K562 (cell line): ENCODE data around the gene PRKAR2B. TPM values are rescaled to one million over a fixed set of nuclear protein-coding genes. Genes with fewer than 3 reads are reported as not detected.
A peak's percentile ranks its signal among the peaks of the same experiment; 100 is the strongest.

Experiments used
- ATF3 ChIP-seq, 2 experiments: fragments of 450-650 bp in 1 of 2; sonication (generic) in 1 of 2; formaldehyde crosslinking in 1 of 2; IDR thresholded peaks in 1 of 2; conservative IDR thresholded peaks in 1 of 2; 2 replicates each; pipeline versions ENCODE4 v1.6.1 to v1.8.1; 2016 to 2023; ENCODE audit warnings: mild to moderate bottlenecking in 2 of 2, moderate library complexity in 2 of 2, inconsistent platforms in 1 of 2, missing genetic modification reagents in 1 of 2
- C11orf30 ChIP-seq: fragments of 450-650 bp; IDR thresholded peaks from 2 replicates; pipeline ENCODE4 v1.6.1; 2016; ENCODE audit warnings: low read depth, mild to moderate bottlenecking
- CAMTA2 ChIP-seq: fragments of 250-450 bp; sonication (Bioruptor Pico); conservative IDR thresholded peaks from 2 replicates; pipeline ENCODE4 v1.5.1; 2022
- CBFB ChIP-seq: sonication (generic); formaldehyde crosslinking; IDR thresholded peaks from 2 replicates; pipeline ENCODE4 v1.4.0; 2020; ENCODE audit warnings: mild to moderate bottlenecking, missing genetic modification reagents
- CTCF ChIP-seq, 3 experiments: IDR thresholded peaks in 2 of 3; conservative IDR thresholded peaks in 1 of 3; 2 replicates each; pipeline ENCODE4 v1.5.1; 2011 to 2012; ENCODE audit warnings: low read length in 3 of 3, mild to moderate bottlenecking in 3 of 3, control low read depth in 2 of 3, improper control_type of control experiment in 1 of 3, inconsistent platforms in 1 of 3, low read depth in 1 of 3, mixed read lengths in 1 of 3, moderate library complexity in 1 of 3; ENCODE audit not compliant: insufficient read depth in 2 of 3
- DEAF1 ChIP-seq: fragments of 450-650 bp; formaldehyde crosslinking; IDR thresholded peaks from 2 replicates; pipeline ENCODE4 v1.4.0; 2020; ENCODE audit warnings: mild to moderate bottlenecking, moderate library complexity
- ESRRA ChIP-seq: fragments of 450-650 bp; IDR thresholded peaks from 2 replicates; pipeline ENCODE4 v1.6.1; 2014; ENCODE audit warnings: low read depth, mild to moderate bottlenecking, moderate library complexity, borderline replicate concordance
- ETS1 ChIP-seq: conservative IDR thresholded peaks from 2 replicates; pipeline ENCODE4 v1.6.1; 2011; ENCODE audit warnings: low read depth, mild to moderate bottlenecking, low read length; ENCODE audit not compliant: control insufficient read depth
- GABPB1 ChIP-seq: sonication (generic); formaldehyde crosslinking; IDR thresholded peaks from 2 replicates; pipeline ENCODE4 v1.8.0; 2022; ENCODE audit warnings: mild to moderate bottlenecking, missing genetic modification reagents
- HSF4 ChIP-seq: fragments of 250-450 bp; sonication (Bioruptor Pico); IDR thresholded peaks from 2 replicates; pipeline ENCODE4 v2.1.2; 2022; ENCODE audit warnings: mild to moderate bottlenecking, moderate library complexity, borderline replicate concordance
- L3MBTL2 ChIP-seq: fragments of 450-650 bp; IDR thresholded peaks from 2 replicates; pipeline ENCODE4 v1.6.1; 2016; ENCODE audit warnings: mild to moderate bottlenecking, moderate library complexity
- NCOR1 ChIP-seq: fragments of 450-650 bp; IDR thresholded peaks from 2 replicates; pipeline ENCODE4 v1.6.1; 2016; ENCODE audit warnings: mild to moderate bottlenecking, moderate library complexity
- NFRKB ChIP-seq: fragments of 450-650 bp; IDR thresholded peaks from 2 replicates; pipeline ENCODE4 v1.6.1; 2016; ENCODE audit warnings: low read depth
- NUFIP1 ChIP-seq: fragments of 450-650 bp; IDR thresholded peaks from 2 replicates; pipeline ENCODE4 v1.6.1; 2018; ENCODE audit not compliant: partially characterized antibody
- SMARCE1 ChIP-seq: fragments of 450-650 bp; IDR thresholded peaks from 2 replicates; pipeline ENCODE4 v1.7.1; 2016; ENCODE audit warnings: mild to moderate bottlenecking
- SNRNP70 ChIP-seq: fragments of 200-400 bp; formaldehyde crosslinking; optimal IDR thresholded peaks from 2 replicates; pipeline ENCODE3; 2017; ENCODE audit warnings: low read depth, low read length
- STAT6 ChIP-seq: sonication (generic); formaldehyde crosslinking; IDR thresholded peaks from 2 replicates; pipeline ENCODE4 v1.8.1; 2023; ENCODE audit warnings: mild to moderate bottlenecking, missing genetic modification reagents
- ZBTB8A ChIP-seq: fragments of 450-650 bp; IDR thresholded peaks from 2 replicates; pipeline ENCODE4 v1.6.1; 2018; ENCODE audit warnings: mild to moderate bottlenecking, moderate library complexity; ENCODE audit not compliant: partially characterized antibody
- ZC3H11A ChIP-seq: IDR thresholded peaks from 2 replicates; pipeline ENCODE4 v1.6.1; 2012; ENCODE audit warnings: low read depth, low read length, improper control_type of control experiment
- ZNF12 ChIP-seq: sonication (generic); formaldehyde crosslinking; IDR thresholded peaks from 2 replicates; pipeline ENCODE4 v1.4.0; 2020; ENCODE audit warnings: mild to moderate bottlenecking, missing genetic modification reagents
- ZNF408 ChIP-seq: fragments of 250-450 bp; sonication (Bioruptor Pico); IDR thresholded peaks from 2 replicates; pipeline ENCODE4 v1.4.0; 2020; ENCODE audit warnings: low read depth, mild to moderate bottlenecking, moderate library complexity
- ZNF551 ChIP-seq: fragments of 250-450 bp; sonication (Bioruptor Pico); IDR thresholded peaks from 2 replicates; pipeline ENCODE4 v1.5.0; 2021; ENCODE audit warnings: mild to moderate bottlenecking, moderate library complexity
- polyA plus RNA-seq, 8 experiments: library from polyadenylated mRNA; depleted of rRNA in 4 of 8; stranded (reverse) in 5 of 8; unstranded in 3 of 8; fragments of >200 nt; fragmentation: Nextera tagmentation in 2 of 8; fragmentation: Illumina TruSeq in 1 of 8; extraction: Ambion mirVana in 2 of 8; extraction: Trizol in 1 of 8; gene quantifications; 2 replicates each; pipeline versions ENCODE4 v1.2.1 to v1.2.3, GENCODE V29; 2011 to 2014; ENCODE audit warnings: inconsistent platforms in 1 of 8, missing spikeins in 1 of 8
- total RNA-seq, 7 experiments: library from RNA; depleted of rRNA in 6 of 7; stranded (reverse); fragments of >200 nt in 6 of 7; fragmentation: Illumina TruSeq in 2 of 7; extraction: Trizol in 2 of 7; gene quantifications; 2 replicates each; pipeline versions ENCODE4 v1.2.1 to v1.2.3, GENCODE V29; 2011 to 2021; ENCODE audit warnings: low replicate concordance in 1 of 7

PRKAR2B gene
- total and polyA plus RNA-seq, 9 of the 15 experiments (the other 6 are each of a cell fraction or from before 2014, with no cell fraction given), result 59.0 to 173 (median 129) TPM

- TF ChIP-seq ZNF12 (CRISPR knock-in tag) (no peak), CBFB (CRISPR knock-in tag) (no peak), CTCF (IDR thresholded peaks at IDR 0.05 in 2 of 3, conservative IDR thresholded peaks at IDR 0.05 in 1 of 3; ENCODE audit: insufficient read depth in 2 of 3, low read depth in 1 of 3, low read length in 3 of 3) (no peak), NCOR1 (0 out of 2 replicates have a peak, but pooled peaks have one; percentile 15), ZBTB8A (no peak), SMARCE1 (peak; percentile 31), HSF4 (CRISPR knock-in tag) (peak; percentile 58; the same call in 1 of the 2 replicates), ETS1 (no peak), L3MBTL2 (peak; percentile 68), GABPB1 (CRISPR knock-in tag) (no peak), SNRNP70 (no peak), CAMTA2 (no peak), NUFIP1 (no peak), ZNF408 (CRISPR knock-in tag) (no peak), DEAF1 (CRISPR knock-in tag) (no peak), NFRKB (peak; percentile 76; the same call in 1 of the 2 replicates), ATF3 (IDR thresholded peaks at IDR 0.05) (no peak; the same call in 1 of the 2 replicates), ATF3 (CRISPR knock-in tag; conservative IDR thresholded peaks at IDR 0.05) (no peak), ESRRA (peak; percentile 43; the same call in 1 of the 2 replicates), STAT6 (CRISPR knock-in tag) (0 out of 2 replicates have a peak, but pooled peaks have one; percentile 9), ZNF551 (no peak), C11orf30 (no peak), ZC3H11A (no peak)
Observed at GRCh38 chr7:107032050-107032449, 12.5 kb upstream of the PRKAR2B start (continued).
